CD4-positive, alpha-beta T cell treated with Interleukin-15 for 4 hours (primary cell): ENCODE results near the gene GRIK2.
"Not testable (repeated sequence)": the region's sequence is repeated elsewhere in the genome, so short reads cannot be mapped to it uniquely, and the experiment has no call there.

Experiments used
- DNase-seq: peaks from one replicate; pipeline ENCODE4 v3.0.0-alpha.2; 2020; ENCODE audit warnings: low spot score

Gene GRIK2

DNA sequence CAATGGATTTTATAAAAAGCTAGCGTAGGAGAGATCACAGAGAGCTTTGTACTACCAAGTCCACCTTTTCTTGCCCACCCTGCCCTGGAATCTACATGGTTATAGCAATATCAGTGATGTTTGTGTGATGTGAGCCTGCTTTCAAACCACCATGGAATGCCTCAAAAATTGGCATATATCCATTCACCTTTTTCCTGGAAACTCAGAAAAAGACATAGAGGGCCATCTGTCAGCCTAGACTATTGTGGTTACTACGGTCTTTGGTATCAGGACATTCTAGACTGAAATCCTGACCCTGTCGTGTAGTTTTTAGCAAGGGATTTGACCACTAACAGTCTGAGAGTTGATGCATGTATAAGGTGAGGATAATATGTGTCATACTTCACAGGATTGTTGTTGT lies 239.6 kb downstream of the GRIK2 start:
- no peak for DNase-seq

DNA sequence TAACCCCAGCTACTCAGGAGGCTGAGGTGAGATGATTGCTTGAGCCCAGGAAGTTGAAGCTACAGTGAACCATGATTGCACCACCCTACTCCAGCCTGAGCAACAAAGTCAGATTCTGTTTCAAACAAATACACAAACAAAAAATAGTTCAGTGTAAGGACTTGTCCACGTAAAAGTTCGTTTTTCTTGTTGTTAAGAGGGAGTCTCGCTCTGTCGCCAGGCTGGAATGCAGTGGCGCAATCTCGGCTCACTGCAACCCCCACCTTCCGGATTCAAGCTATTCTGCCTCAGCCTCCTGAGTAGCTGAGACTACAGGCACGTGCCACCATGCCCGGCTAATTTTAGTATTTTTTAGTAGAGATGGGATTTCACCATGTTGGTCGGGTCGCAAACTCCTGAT lies 245.4 kb downstream of the GRIK2 start:
- not testable (repeated sequence) for DNase-seq

- DNase-seq, result no peak
Observed at GRCh38 chr6:101640131-101640530, 246.6 kb downstream of the GRIK2 start.

- DNase-seq, result no peak
Observed at GRCh38 chr6:101645770-101646169, 252.3 kb downstream of the GRIK2 start.

- DNase-seq, result no peak
Observed at GRCh38 chr6:101650402-101651100, 257.0 kb downstream of the GRIK2 start.

- DNase-seq, result no peak
Observed at GRCh38 chr6:101652079-101652478, 258.6 kb downstream of the GRIK2 start.

- no peak for DNase-seq
Observed at GRCh38 chr6:101655109-101655508, 261.6 kb downstream of the GRIK2 start.

DNA sequence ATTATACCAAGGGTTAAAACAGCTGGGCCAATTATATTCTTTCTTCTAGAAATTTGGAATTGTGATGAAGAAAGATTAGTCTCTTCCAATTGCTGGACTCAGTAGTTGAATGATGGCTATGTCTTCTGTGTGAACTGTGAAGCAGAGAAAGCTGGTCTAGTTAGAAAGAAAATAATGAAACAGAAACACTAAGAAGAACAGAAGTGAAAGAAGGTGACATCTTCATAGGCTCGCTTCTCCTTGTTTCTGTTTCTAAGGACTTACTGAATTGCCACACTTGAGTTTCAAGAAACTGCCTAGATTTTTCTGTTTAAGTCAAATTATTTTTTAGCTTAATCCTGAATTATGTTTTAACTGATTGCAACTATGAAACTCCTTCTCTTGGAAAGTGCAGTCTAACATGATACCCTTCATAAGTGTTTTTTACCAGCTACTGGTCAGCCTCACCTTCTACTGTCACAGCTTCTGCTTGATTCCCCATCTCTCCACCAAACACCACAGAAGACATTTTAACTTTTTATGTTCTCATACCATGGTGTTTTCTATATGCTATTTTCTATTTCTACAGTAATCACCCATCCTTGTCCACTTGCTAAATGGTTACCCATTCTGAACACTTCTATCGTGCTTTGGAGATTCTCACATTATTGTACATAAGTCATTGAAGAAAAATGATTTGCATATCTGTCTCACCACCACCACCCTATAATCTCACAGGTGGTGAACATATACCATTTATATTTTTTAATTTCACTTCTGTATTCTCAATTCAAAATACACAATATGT lies 268.8 kb downstream of the GRIK2 start:
- no peak for DNase-seq

- DNase-seq, result no peak
Observed at GRCh38 chr6:101663100-101663499, 269.6 kb downstream of the GRIK2 start.

DNA sequence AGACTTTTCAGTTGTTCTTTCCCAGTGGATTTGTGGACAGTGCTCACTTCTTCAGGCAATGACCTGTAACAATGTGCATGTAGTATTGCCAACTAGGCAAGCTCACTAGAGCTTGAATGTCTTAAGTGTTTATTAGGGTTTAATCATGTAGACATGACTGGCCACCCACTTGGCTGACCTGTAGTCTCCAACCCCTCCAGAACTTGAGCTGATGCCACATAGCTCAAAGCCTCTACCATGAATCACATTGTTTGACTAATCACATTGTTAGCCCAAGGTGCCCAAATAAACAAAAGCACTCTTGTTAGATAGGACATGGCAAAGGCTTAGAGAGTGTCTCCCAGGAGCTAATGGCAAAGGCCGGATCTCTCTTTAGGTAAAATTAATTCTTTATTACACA lies 272.7 kb downstream of the GRIK2 start:
- no peak for DNase-seq

GRCh38 chr6:101668496-101669030 lies 275.1 kb downstream of the GRIK2 start:
- DNase-seq, result no peak

- DNase-seq, result no peak
Observed at GRCh38 chr6:101676187-101676586, 282.7 kb downstream of the GRIK2 start.

DNA sequence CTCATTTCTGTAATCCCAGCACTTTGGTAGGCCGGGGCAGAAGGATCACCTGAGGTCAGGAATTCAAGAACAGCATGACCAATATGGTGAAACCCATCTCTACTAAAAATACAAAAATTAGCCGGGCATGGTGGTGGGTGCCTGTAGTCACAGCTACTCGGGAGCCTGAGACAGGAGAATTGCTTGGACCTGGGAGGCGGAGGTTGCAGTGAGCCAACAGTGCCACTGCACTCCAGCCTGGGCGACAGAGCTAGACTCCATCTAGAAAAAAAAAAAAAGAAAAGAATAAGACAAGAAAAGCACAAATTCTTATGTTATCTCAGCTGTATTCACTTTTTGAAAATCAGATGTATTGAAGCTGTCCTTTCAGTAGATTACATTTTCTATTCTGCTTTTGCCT lies 289.4 kb downstream of the GRIK2 start:
- DNase-seq, result no peak

- DNase-seq, result no peak
Observed at GRCh38 chr6:101683884-101684283, 290.4 kb downstream of the GRIK2 start.

DNA sequence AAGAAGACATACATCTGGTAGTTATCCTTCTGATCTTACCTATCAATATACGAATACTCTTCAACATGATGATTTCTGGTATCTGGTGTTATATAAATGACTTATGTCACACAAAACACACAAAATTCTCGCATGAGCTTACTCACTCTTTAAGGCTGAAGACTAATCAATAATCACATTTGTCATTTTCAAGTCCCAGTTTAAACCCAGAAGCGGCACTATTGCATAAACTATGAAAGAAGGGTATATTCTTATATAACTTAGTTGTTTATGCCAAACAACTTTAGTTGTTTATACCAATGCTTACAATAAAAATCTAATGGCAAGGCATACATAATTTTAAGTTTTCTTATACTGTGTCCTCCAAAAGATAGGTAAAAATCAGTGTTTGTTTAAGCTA lies 293.1 kb downstream of the GRIK2 start:
- no peak for DNase-seq

DNA sequence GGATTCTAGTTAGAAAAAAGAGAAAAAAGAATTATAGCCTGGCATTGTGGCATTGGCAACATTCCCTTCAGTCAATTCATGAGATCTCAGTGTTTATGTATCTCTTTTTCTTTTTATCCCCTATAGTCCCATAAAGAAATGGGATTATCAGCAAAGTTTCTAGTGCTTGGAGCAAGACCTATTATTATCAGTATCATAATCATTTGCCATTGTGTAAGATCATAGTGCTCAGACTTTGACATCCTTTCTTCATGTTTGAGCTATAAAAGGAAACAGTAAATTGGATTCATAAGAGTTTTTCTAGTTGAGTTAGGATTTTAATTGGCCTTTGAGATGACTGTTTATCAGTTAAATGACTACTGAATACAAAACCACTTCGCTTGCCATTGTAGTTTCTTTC lies 295.6 kb downstream of the GRIK2 start:
- no peak for DNase-seq

GRCh38 chr6:101689695-101690094 lies 296.2 kb downstream of the GRIK2 start:
- no peak for DNase-seq

- no peak for DNase-seq
Observed at GRCh38 chr6:101700655-101701054, 307.1 kb downstream of the GRIK2 start.

DNA sequence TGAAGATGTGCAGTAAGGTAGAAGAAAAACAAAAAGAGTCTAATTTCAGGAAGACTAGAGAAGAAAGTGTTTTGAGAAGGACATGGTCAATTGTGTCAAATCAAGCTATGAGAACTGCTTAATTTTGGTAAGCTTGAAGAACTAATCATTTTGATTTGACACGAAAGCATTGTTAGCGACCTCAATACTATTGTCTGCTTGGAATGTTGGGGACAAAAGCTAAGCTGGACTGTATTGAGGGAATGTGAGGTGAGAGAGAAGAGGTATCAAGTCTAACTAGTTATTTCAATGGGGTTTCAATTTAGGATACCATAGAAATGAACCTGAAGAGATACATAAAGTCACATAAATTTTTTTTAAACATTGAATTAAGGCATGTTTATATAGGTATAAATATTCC lies 309.8 kb downstream of the GRIK2 start:
- DNase-seq, result no peak

DNA sequence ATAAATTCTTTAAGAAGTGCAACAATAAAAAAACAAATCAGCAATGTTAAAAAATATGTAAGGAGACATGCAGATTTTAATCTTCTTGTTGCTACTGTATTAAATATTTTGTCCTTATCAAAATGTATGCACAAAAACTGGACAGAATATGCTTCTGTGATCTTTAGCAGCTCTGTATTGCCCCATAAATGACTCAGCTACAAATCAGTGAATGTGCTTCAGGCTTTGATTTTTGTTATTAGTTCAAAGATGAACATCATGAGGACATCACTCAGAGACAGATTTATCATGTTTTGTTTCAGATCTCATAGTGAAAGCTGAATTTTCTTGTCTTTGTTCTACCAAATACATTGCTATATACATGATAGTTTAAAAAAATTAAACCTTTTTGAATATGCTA lies 312.4 kb downstream of the GRIK2 start:
- no peak for DNase-seq

GRCh38 chr6:101706576-101706975 lies 313.1 kb downstream of the GRIK2 start:
- DNase-seq, result no peak

DNA sequence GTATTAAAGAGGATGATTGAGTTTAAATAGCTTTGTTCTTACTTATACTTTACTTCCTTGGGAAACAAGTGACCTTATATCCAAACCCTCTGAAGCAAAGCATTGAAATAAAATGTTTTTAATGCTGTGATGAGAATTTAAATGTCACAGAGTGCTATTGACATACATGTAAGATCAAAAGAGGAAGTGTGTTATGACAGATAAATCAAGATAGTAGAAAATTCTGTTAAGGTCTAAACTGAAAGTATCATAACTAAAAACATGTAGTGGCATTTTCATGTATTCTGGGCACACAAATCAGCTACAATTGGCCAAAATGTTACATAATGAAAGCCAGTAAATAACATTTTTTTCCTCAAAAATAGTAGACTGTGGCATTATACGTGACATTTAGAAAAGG lies 318.0 kb downstream of the GRIK2 start:
- no peak for DNase-seq

GRCh38 chr6:101716387-101716786 lies 322.9 kb downstream of the GRIK2 start:
- DNase-seq, result no peak
